GM19193 (cell line): ENCODE measurements around the gene ATOX1.

Experiments used
- POLR2A ChIP-seq: IDR thresholded peaks from 4 replicates; pipeline ENCODE4 v1.6.1; 2011; ENCODE audit not compliant: insufficient read depth, insufficient read length; ENCODE audit errors: extremely low read depth

Gene ATOX1

GRCh38 chr5:151699071-151699901 is 59.1 kb downstream of the ATOX1 start:
- TF ChIP-seq POLR2A, result no peak

DNA sequence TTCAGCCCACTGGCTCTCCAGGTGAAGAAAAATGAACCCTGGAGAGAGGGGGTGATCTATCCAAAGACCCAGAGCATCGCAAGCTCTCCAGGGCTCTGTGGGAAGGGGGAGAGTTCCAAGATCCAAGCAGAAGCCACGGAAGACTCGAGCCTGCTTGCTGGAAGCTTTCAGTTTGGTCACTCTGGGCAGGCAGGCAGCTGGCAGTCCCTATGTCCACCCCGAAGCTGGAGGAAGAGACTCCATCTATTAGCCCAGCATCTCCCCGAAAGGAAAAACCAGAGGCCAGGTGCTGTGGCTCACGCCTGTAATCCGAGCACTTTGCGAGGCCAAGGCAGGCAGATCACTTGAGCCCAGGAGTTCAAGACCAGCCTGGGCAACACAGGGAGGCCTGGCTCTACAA is 61.0 kb downstream of the ATOX1 start:
- no peak for TF ChIP-seq POLR2A

DNA sequence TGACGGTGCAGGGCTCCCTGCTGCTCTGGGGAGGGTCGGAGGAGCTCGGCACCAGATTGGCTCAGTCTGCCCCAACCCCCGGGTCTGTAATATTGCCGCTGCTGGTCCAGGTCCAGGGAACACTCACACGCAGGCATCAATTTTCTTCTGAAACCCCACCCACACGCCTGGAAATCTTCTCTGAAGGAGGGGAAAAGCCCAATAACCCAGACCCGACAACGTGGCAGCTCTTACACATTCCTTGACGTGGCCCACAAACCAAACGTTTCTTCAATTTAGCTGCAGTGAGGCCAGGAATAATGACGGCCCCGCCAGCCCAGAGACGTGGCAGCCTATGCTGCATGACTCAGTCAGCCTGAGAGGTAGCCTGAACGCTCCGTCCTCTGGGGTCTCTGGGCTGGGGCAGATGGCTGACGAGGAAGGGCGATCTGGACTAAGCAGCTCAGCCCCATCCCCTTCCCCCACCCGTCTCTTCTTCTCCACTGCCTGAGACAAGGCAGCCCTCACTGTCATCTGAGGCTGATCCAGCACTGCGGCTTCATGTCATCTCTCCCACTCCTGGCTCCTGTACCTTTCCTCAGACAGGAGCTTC is 61.9 kb downstream of the ATOX1 start:
- TF ChIP-seq POLR2A, result no peak

GRCh38 chr5:151695464-151695863 is 63.0 kb downstream of the ATOX1 start:
- no peak for TF ChIP-seq POLR2A

DNA sequence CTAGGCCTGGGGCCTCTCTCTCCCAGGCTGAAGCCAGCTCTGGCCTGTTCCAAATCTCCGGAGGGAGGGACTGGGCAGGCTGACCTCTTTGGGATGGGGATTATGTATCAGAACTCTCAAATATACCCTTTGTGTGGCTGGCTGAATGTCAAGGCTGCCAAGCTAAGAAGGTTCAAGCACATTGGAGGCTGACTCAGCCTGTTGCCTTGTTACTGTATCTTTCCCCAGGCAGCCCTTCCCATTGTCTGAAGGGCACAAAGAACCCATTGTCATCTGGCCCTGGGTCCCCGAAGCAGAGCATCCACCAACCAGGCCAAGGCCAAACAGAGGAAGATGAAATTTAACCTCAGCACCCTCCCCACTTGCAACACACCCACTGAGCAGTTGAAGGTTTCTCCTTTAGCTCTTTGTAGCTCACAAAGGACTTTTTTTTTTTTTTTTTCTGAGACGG is 64.4 kb downstream of the ATOX1 start:
- TF ChIP-seq POLR2A, result no peak
